Stimulated activated CD4-positive, alpha-beta T cell treated with anti-CD3 and anti-CD28 coated beads, Interleukin-4, amount 100 ng/mL, for 24 hours (primary cell): ENCODE data around the gene EZH1.
A peak's percentile ranks its signal among the peaks of the same experiment; 100 is the strongest.

Experiments used
- DNase-seq: peaks from one replicate; pipeline ENCODE4 v3.0.0-alpha.2; 2020

Gene EZH1

DNA sequence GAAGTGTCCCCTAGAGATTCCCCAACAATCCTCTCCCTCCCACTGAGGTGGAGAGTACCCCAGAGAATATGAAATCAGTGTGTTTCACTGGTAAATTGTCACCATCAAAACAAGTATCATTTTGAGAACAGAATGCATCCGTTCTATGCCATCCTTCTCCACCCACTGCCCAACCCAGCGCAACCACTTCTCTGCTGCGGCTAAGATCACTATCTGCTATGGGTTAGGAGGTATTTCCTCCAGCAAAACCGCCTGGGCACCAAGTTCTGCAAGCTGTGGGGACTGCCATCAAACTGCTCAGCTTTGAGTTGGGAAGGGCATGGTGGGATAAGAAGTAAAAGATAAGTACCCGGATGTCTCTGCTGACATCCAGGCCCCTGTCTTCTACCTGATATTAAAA, 38.1 kb downstream of the EZH1 start:
- peak; percentile 52 for DNase-seq

DNA sequence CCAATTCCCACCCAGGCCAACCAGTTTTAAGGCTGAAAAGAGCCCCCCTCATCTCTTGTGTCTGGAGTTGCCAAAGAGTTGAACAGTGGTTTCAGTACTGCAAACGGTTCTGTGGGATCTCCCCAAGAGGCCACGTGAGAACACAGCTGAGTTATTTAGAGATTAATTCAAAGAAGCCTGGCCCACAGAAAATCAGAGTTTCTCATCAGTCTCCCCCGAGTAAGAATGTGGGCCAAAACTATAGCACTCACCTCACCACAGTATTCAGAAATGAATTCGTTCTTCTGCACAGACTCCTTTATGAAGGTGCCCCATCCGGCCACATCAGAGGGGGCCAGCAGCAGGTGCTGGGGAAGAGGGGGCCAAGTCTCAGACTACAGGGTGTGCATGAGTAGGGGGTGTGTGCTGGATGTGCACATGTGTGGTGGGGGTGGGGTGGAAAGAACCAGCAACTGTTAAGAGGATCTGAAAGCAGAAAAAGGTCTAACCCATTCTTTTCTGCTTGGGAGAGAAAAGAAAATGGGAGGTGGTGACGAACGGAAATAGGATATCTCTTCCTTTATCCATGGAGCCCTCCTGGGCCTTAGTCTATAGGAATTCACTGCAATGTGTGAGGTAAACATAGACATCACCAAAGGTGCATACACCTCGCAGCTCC, 39.9 kb downstream of the EZH1 start:
- DNase-seq = peak; percentile 18

DNA sequence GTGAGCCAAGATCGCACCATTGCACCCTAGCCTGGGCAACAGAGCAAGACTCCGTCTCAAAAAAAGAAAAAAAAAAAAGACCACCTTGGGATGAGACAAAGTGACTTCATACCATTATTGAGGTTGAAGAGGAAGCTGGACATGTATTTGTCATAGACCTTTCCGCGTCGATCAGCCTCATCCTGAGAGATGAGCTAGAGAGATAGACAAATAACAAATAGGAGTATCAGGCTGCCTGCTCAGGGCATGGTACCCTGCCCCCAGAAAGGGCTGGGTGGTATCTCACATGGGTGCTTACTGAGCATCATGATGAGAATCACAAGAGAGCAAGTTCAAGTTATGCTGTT, 40.4 kb downstream of the EZH1 start:
- DNase-seq = no peak

DNA sequence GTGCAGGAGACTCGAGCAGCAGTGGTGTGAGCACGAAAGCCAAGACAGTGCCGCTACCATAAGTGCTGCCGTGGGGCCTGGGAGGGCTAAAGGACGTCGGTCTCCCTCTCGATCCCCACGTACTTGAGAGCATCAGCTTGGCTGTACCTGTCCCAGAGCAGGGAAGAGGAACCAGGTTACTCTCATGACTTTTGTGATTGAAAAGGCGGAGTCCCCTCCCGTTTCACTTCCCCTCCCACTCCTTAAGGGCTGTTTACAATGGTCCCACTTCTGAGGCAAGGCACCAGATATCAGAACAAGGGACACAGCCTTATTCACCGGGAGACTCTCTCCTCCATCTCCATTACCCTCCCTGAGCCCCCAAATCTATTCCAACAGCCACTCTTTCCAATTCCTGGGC, 42.4 kb downstream of the EZH1 start:
- DNase-seq = no peak

DNA sequence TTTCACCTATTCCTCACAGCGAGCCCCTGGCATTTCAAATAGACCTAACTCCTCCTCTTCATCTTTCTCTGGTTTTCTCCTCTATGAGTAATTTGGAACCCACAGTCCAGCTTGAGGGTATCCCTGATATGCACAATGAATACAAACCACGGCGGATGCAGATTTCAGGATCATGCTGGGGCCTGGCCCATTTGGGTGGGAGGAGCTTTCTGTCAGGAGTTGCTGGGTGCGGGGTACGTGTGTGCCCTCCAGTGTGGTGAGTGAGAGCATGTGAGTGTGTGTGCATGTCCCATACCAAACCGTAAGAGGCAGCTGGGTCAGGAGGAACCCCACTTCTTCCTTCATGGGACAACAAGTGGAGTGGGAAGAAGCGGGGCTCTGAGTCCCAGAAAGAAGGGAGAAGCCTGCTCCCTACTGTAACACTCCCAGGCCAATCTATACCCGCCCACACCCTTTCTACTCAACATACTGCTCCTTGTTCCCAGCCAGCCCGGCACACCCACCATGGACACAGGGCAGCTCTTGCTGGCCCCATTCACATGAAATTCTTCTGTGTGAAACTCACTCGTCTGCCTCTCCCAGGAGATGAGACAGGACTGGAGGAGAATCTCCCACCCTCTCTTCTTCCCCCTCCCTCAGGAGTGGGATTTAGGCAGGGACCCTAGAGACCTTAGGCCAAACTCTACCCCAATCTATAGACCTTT, 44.1 kb downstream of the EZH1 start:
- no peak for DNase-seq

DNA sequence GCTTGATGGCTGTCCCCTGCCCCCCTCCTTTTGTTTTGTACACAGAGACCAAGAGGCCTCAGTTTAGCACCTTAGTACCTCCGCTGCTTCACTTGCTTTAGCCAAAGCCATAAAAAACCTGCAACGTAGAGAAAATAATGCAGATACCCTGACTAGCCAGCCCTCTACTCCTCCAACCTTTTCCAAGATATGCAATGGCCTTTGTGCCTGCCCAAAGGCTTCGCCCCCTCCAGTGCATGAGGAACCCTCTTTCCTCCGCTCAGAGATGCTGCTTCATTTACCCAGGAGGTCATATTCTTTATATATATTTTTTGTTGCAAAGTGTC, 45.5 kb downstream of the EZH1 start:
- no peak for DNase-seq

DNA sequence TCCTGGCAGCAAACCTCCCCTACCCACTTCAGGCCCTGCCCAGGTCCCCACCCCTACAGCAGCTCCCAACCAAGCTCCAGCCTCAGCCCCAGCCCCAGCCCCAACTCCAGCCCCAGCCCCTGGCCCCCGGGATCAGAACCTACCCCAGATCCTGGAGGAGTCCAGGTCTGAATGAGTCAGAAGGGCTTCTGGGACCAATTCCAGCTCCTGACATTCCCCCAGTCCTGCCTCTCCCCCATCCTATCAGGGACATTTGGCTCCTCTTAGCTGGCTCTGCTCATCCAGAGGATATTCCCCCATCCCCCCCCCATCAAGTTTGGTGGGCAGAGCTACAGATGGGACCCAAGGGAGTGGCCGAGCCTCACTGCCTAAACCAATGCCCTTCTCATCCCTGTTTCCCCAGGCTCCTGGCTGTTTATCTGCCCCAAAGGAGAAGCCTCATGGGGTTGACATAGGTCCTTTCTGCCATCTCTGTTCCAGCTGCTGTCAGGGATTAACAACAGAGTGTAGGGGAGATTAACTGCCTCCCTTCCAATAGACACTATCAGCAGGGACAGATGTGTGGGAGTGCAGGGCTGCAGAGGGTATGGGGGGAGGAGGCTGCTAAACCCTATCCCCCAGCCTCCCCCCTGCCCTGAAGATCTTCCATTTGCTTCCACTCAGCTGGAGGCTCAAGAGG, 46.0 kb downstream of the EZH1 start:
- no peak for DNase-seq

DNA sequence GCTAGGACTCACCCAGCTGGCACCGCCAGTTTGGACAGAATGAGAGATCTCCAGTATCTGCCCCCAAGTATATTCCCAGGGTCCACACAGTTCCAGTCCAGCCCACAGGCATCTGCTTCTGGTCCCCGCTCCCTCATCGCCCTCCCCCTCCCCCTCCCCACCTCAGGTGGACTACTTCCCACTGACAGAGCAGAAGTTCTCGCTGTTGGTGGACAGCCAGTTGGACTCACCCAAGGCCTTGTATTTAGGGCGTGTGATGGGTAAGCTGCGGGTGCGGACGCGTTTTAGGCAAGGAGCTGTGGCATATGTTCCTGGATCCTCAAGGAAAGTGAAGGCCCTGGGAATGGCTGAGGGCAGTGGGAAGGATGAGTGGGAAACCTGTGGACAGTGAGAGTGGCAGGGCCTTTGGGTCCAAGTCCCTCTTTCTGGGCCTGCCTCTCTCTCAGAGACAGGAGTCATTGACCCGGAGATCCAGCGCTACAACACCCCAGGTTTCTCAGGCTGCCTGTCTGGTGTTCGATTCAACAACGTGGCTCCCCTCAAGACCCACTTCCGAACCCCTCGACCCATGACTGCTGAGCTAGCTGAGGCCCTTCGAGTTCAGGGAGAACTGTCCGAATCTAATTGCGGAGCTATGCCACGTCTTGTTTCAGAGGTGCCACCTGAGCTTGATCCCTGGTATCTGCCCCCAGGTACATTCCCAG, 47.6 kb downstream of the EZH1 start:
- DNase-seq = no peak

DNA sequence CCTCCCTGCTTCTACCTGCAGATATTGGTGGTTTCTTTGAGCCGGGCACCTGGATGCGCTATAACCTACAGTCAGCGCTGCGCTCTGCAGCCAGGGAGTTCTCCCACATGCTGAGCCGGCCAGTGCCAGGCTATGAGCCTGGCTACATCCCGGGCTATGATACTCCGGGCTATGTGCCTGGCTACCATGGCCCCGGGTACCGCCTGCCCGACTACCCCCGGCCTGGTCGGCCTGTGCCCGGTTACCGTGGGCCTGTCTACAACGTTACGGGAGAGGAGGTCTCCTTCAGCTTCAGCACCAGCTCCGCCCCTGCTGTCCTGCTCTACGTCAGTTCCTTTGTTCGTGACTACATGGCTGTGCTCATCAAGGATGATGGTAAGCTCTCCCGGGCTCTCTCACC, 49.3 kb downstream of the EZH1 start:
- no peak for DNase-seq

DNA sequence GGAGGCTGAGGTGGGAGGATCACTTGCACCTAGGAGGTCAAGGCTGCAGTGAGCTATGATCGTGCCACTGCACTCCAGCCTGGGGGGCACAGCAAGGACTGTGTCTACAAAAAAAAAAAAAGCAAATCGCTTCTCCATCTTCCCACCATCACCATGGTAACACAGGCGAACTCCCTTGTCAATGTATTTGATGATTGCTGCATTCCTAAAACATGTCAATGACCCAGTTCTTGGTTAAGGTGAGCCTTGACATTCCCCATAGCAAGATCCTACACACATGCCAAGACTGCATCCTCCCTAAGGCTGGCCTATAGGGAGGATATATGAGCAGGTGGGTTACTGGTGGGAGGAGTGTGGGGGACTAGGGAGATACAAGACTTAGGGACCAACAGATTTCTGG, 50.3 kb downstream of the EZH1 start:
- no peak for DNase-seq

DNA sequence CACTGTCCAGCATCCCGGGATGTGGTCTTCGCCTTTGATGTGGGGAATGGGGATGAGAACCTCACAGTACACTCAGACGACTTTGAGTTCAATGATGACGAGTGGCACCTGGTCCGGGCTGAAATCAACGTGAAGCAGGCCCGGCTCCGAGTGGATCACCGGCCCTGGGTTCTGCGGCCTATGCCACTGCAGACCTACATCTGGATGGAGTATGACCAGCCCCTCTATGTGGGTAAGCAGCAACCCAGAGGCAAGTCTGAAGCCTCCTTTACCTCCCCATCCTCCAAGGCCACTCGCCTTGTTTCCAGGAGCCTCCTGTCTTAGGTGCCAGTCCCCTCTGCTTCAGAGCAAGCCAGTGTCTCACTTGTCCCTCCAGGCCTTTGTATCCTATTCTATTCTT, 52.4 kb downstream of the EZH1 start:
- DNase-seq = no peak

DNA sequence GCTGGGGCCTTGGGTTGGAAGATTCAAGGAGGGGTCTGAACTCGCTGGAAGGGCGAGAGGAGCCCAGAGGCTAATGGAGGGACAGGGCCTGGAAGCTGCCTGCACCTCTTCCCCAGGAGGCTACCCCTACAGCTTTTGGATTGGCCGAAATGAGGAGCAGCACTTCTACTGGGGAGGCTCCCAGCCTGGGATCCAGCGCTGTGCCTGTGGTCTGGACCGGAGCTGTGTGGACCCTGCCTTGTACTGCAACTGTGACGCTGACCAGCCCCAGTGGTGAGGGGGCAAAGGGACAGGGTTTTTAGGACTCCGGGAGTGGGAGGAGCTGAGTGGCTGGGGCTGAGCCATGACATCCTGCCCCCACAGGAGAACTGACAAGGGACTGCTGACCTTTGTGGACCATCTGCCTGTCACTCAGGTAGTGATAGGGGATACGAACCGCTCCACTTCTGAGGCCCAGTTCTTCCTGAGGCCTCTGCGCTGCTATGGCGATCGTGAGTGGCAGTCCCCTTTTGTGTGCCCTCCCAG, 53.8 kb downstream of the EZH1 start:
- DNase-seq = no peak

DNA sequence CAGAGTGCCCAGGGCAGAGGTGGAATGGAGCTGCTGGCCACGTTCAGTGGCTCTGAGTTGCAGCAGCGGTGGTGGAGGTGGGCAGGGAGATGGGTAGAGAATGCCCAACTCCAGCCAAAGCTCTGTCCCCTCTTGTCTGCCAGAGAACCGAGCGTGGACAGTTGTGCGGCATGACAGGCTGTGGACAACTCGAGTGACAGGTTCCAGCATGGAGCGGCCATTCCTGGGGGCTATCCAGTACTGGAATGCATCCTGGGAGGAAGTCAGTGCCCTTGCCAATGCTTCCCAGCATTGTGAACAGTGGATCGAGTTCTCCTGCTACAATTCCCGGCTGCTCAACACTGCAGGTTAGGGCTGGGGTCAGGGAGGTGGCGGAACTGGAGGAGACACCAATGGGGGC, 54.2 kb downstream of the EZH1 start:
- DNase-seq = no peak

DNA sequence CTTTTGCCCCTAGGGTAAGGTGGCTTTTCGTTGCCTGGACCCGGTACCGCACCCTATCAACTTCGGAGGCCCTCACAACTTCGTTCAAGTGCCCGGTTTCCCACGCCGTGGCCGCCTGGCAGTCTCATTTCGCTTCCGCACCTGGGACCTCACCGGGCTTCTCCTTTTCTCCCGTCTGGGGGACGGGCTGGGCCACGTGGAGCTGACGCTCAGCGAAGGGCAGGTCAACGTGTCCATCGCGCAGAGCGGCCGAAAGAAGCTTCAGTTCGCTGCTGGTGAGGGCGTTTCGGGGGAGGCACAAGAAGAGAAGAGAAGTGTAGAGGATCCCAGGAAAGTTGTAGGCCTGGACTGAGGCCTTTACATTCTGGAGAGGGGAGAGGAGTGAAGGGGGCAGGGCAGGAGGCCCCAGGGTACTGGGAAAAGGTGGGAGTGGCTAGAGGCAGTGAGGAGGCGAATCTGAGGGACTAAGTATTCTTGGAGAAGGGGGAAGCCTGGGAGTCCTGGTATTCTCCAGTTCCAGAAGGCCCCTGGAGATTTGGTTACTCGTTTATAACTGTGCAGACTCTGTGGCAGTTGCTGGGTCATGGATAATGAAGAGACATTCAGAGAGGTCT, 57.0 kb downstream of the EZH1 start:
- DNase-seq = no peak

DNA sequence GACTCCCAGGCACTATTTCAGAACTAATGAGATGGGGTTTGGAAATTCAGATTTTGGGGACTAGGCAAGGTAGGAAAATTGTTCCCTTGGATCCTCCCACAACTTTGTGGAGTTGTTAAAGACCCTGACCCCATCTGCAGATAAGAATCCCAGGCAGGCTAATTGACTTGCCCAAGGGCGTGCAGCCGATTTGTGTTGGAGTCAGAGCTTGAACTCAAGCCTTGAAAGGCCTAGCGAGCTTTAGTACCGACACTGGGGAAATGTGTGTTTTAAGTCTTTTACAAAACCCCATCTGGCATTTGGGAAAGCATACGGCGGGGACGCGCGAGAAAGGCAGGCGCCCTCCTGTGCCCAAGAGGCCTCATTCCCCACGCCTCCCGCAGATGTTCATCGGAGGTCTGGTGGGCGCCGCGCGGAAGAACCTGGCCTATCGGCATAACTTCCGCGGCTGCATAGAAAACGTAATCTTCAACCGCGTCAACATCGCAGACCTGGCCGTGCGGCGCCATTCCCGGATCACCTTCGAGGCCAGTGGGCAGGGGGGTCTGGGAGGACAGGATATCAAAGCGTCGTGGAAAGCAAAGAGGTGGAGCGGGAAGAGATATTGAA, 58.2 kb downstream of the EZH1 start:
- DNase-seq = no peak

DNA sequence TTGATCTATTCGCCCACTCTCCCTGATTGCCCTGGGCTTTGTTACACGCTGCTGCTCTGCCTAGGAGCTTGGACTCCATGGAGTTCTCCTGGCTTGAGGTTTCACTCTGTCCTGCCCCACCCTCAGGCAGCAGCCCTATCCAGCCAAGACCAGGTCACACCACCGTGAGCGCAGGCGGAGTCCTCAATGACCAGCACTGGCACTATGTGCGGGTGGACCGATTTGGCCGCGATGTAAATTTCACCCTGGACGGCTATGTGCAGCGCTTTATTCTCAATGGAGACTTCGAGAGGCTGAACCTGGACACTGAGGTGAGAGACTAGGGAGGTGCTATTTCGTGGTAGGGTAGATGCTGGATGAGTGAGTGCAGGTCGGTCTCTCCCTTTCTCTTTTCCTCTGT, 59.0 kb downstream of the EZH1 start:
- DNase-seq = no peak

DNA sequence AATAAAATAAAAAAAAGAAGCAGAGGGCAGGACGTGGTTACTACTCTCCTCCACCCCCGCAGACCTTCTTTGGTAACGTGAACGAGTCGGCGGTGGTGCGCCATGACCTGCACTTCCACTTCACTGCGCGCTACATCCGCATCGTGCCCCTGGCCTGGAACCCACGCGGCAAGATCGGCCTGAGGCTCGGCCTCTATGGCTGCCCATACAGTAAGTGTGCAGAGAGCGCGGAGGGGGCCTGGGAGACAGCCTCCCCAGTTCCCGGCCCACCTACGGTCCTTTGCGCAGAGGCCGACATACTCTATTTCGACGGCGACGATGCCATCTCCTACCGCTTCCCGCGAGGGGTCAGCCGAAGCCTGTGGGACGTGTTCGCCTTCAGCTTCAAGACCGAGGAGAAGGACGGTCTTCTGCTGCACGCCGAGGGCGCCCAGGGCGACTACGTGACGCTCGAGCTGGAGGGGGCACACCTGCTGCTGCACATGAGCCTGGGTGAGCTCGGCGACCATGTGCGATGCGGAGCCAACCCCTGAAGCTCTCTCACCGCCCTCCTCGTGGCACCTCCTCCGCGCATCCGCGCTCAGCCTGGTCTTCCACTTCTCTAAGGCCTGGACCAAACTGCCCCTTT, 59.8 kb downstream of the EZH1 start:
- no peak for DNase-seq

DNA sequence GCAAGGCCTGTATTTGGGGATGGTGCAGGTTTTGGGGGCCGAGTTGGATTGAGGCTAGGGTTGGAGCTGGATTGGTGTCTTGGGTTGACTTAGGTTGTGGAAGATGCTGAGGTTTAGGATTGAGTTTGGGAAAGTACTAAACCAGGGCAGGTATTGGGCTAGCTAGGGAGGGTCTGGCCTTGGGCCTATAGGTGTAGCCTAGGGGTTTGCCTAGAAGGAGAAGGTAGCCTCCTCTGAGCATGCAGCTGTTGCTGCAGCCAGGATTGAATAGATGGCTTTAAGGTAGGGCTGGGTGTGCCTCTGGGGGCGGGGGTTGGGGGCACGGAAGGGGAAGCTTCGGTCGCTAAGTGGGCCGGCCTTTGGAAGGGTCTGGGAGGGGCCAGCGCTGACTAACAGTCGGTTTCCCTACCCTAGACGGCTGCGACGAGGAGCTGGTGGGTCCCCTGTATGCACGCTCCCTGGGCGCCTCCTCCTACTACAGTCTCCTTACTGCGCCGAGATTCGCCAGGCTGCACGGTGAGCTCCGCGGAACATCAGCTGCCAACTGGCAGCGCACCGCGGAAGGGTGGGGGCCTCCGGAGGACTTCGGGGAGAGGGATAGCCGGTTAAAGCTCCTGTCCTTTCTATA, 61.3 kb downstream of the EZH1 start:
- no peak for DNase-seq

DNA sequence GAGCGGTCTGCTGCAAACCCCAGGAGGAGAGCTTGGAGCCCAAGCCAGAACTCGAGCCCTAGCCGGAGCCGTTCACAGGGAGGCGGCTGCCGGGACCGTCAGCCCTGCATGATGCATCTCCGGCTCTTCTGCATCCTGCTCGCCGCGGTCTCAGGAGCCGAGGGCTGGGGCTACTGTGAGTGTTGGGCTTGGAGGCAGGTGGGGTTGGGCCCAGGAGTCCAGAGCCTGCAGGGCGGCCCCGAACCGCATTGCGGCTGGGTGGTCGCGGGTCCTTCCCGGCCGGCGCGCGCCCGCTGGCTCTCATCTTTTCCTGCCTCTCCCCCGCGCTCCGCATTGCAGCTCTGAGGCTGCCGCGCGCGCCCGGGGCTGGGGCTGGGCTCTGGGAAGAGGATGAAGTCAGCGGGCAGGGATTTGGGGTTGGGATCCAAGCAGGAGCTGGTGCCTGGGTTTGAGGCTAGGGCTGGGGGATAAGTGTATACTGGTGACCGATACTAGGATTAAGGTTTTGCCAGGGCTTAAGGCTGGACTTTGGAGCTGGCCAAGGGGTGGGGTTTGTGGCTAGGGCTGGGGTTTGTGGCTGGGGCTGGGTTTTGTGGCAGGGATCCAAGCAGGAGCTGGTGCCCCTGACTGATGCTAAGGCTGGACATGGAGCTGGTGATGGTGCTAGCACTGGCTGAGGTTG, 62.0 kb downstream of the EZH1 start:
- DNase-seq = no peak

DNA sequence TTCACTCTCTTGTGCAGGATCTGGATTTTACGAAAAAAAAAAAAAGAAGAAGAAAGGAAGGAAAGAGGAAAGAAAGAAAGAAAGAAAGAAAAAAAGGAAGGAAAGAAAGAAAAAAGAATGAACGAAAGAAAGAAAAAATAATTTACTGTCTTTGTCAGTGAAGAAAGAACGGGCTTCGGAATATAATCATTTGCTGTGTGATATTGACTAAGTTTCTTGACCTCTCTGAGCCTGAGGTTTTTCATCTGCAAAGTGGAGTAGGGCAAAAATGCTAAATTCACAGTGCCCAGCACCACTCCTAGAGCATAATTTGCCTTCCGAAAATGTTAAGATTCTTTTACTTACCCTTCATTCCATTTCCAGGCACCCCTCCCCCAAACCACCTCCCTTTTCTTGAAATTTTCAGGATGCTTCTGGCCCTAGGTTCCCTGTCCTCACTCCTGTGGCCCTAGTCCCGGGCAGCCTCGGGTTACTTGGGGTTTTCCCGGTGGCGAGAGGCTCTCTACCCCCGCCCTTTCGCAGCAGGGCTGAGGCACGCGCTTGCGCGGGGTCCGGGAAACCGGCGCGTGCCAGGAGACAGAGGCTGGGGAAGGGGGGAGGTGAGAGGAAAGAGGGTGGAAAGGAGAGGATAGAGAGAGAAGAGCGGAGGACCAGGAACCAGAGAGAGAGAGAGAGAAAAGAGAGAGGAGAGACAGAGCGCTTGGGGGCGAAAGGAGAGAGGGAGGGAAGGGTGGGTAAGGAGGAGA, 62.7 kb downstream of the EZH1 start, which contains the start of gene CNTNAP1:
Gene CNTNAP1, plus strand, starts transcription at position 556 of the 746 bp plus-strand sequence. CDS start 299 bp downstream, outside the sequence.
- no peak for DNase-seq
